Measurements from ENCODE around the gene LONP2. TPM values are rescaled to one million over a fixed set of nuclear protein-coding genes. Genes with fewer than 3 reads are reported as not detected.

The LONP2 gene
- total RNA-seq, 1 experiment from 2014 or later, result 55.6 TPM

- POLR2A ChIA-PET, result interaction anchor here (0.7 to 1.9 kb wide), 7 partner anchors 12 to 1230 kb away, joined by 3 to 6 read pairs (median 5); partner anchors contain the start of gene SIAH1
- intact Hi-C loops (cut with micrococcal nuclease), result loop anchor here (2.0 kb wide), 1 partner anchor 378 kb away; no protein-coding TSS in a partner anchor
- CTCF ChIA-PET, result interaction anchor here (0.6 to 0.7 kb wide), 2 partner anchors 22 to 1279 kb away, joined by 5 to 6 read pairs; no protein-coding TSS in a partner anchor
- H3K27me3 Mint-ChIP-seq (ENCODE audit: insufficient read depth, unreplicated experiment), result no peaks in the 10 kb centered on the region
- H3K27ac Mint-ChIP-seq (ENCODE audit: low read depth, unreplicated experiment), result peak overlapping the region; percentile 91
- peaks cover 8% of the 10 kb centered on the region for H3K36me3 Mint-ChIP-seq (ENCODE audit: insufficient read depth, unreplicated experiment)
- BruUV-seq (replicated peaks), result no TSS peak
- TF ChIP-seq CTCF (IDR thresholded peaks at IDR 0.05; ENCODE audit: unreplicated experiment), result no peak
- no peaks in the 10 kb centered on the region for H3K9me3 Mint-ChIP-seq (ENCODE audit: unreplicated experiment)
- DNase-seq (ENCODE audit: unreplicated experiment), result no peak
- H3K4me3 Mint-ChIP-seq (ENCODE audit: unreplicated experiment), result peak overlapping the region; percentile 91
- H3K4me1 Mint-ChIP-seq (ENCODE audit: insufficient read depth, unreplicated experiment), result peaks cover 15% of the 10 kb centered on the region
Observed at GRCh38 chr16:48244863-48245195, 729 bp downstream of the LONP2 start.

GRCh38 chr16:48246066-48246465 is 2.0 kb downstream of the LONP2 start:
- no peak for TF ChIP-seq CTCF (IDR thresholded peaks at IDR 0.05; ENCODE audit: unreplicated experiment)
- Mint-ChIP-seq H3K36me3 (ENCODE audit: insufficient read depth, unreplicated experiment) (peaks cover 18% of the 10 kb centered on the region), H3K4me1 (ENCODE audit: insufficient read depth, unreplicated experiment) (peaks cover 20% of the 10 kb centered on the region), H3K27ac (ENCODE audit: low read depth, unreplicated experiment) (peak overlapping the region; percentile 57), H3K27me3 (ENCODE audit: insufficient read depth, unreplicated experiment) (no peaks in the 10 kb centered on the region), H3K9me3 (ENCODE audit: unreplicated experiment) (no peaks in the 10 kb centered on the region), H3K4me3 (ENCODE audit: unreplicated experiment) (peak overlapping the region; percentile 91)
- BruUV-seq (replicated peaks), result no TSS peak
- ChIA-PET CTCF (no interaction called here), POLR2A (interaction anchor here (0.7 to 1.6 kb wide), 3 partner anchors 29 to 253 kb away, joined by 3 to 6 read pairs (median 3); no protein-coding TSS in a partner anchor)
- no peak for DNase-seq (ENCODE audit: unreplicated experiment)
- intact Hi-C loops (cut with micrococcal nuclease), result no loop called here

- Mint-ChIP-seq H3K4me1 (ENCODE audit: insufficient read depth, unreplicated experiment) (peaks cover 24% of the 10 kb centered on the region), H3K36me3 (ENCODE audit: insufficient read depth, unreplicated experiment) (peaks cover 24% of the 10 kb centered on the region), H3K4me3 (ENCODE audit: unreplicated experiment) (peak within 1 kb of the TSS; percentile 91), H3K9me3 (ENCODE audit: unreplicated experiment) (no peaks in the 10 kb centered on the region), H3K27ac (ENCODE audit: low read depth, unreplicated experiment) (peak within 1 kb of the TSS; percentile 57), H3K27me3 (ENCODE audit: insufficient read depth, unreplicated experiment) (no peaks in the 10 kb centered on the region)
- TF ChIP-seq CTCF (IDR thresholded peaks at IDR 0.05; ENCODE audit: unreplicated experiment), result no peak
- ChIA-PET POLR2A (no interaction called here), CTCF (interaction anchor here (0.6 to 1.1 kb wide), 2 partner anchors 279 to 383 kb away, joined by 3 to 4 read pairs; no protein-coding TSS in a partner anchor)
- intact Hi-C loops (cut with micrococcal nuclease), result no loop called here
- no peak for DNase-seq (ENCODE audit: unreplicated experiment)
- no TSS peak for BruUV-seq (replicated peaks)
Observed at GRCh38 chr16:48247311-48247710, 3.2 kb downstream of the LONP2 start, which contains the start of gene ABCC11. Gene ABCC11, minus strand, starts transcription at chr16:48247539. Its CDS starts 15,618 bp downstream, at chr16:48231921.

GRCh38 chr16:48250520-48251278 is 6.6 kb downstream of the LONP2 start:
- no TSS peak for BruUV-seq (replicated peaks)
- Mint-ChIP-seq H3K9me3 (ENCODE audit: unreplicated experiment) (no peaks in the 10 kb centered on the region), H3K27ac (ENCODE audit: low read depth, unreplicated experiment) (no peak overlapping the region), H3K36me3 (ENCODE audit: insufficient read depth, unreplicated experiment) (peaks cover 47% of the 10 kb centered on the region), H3K4me1 (ENCODE audit: insufficient read depth, unreplicated experiment) (peaks cover 24% of the 10 kb centered on the region), H3K4me3 (ENCODE audit: unreplicated experiment) (no peak overlapping the region), H3K27me3 (ENCODE audit: insufficient read depth, unreplicated experiment) (no peaks in the 10 kb centered on the region)
- DNase-seq (ENCODE audit: unreplicated experiment), result no peak
- CTCF ChIA-PET, result interaction anchor here (0.6 kb wide), 1 partner anchor 911 kb away, joined by 4 read pairs; no protein-coding TSS in a partner anchor
- intact Hi-C loops (cut with micrococcal nuclease), result no loop called here
- POLR2A ChIA-PET, result interaction anchor here (0.6 to 1.5 kb wide), 4 partner anchors 31 to 68 kb away, joined by 3 to 5 read pairs (median 3); no protein-coding TSS in a partner anchor
- TF ChIP-seq CTCF (IDR thresholded peaks at IDR 0.05; ENCODE audit: unreplicated experiment), result no peak

All from MCF 10A (cell line).